Activated naive CD8-positive, alpha-beta T cell treated with anti-CD3 and anti-CD28 coated beads, Interleukin-2, amount 10 ng/mL, durations not matched to agents 7 days and 5 days (primary cell): ENCODE results near the gene TAB2. TPM values are rescaled to one million over a fixed set of nuclear protein-coding genes. Genes with fewer than 3 reads are reported as not detected.

Source experiments
- ATAC-seq: fragments of 150-1000 bp; cut with Tn5 transposase; one replicate; pipeline ENCODE4 v1.10.0; 2021; ENCODE audit warnings: low read depth, moderate library complexity
- POLR2A ChIA-PET: fragments of 350-600 bp; sonication (Branson Sonifier 250); formaldehyde crosslinking; loops from one replicate; lab custom pipeline; 2021; ENCODE audit warnings: antibody characterized with exemption; lab: Charles Lee
- DNase-seq: peaks from one replicate; pipeline ENCODE4 v3.0.0; 2021
- H3K27ac Mint-ChIP-seq: one replicate; pipeline ENCODE4 v1.8.0; 2022; ENCODE audit warnings: mild to moderate bottlenecking, mixed read lengths
- H3K27me3 Mint-ChIP-seq: one replicate; pipeline ENCODE4 v1.8.0; 2022; ENCODE audit warnings: mild to moderate bottlenecking, moderate library complexity, mixed read lengths
- H3K36me3 Mint-ChIP-seq: one replicate; pipeline ENCODE4 v1.8.0; 2021; ENCODE audit warnings: mild to moderate bottlenecking, mixed read lengths
- H3K4me1 Mint-ChIP-seq: one replicate; pipeline ENCODE4 v1.8.0; 2021; ENCODE audit warnings: mixed read lengths
- H3K4me3 Mint-ChIP-seq: one replicate; pipeline ENCODE4 v1.8.0; 2022; ENCODE audit warnings: mild to moderate bottlenecking, moderate library complexity, mixed read lengths
- H3K9me3 Mint-ChIP-seq: one replicate; pipeline ENCODE4 v1.8.0; 2021; ENCODE audit warnings: mixed read lengths
- total RNA-seq, 2 experiments: library from RNA; stranded (reverse); gene quantifications; one replicate each; pipeline ENCODE4 v1.2.3, GENCODE V29; 2021

TAB2 gene
- total RNA-seq, 2 experiments from 2014 or later: 115 to 130 TPM

GRCh38 chr6:149330133-149330532 lies 12.6 kb downstream of the TAB2 start:
- POLR2A ChIA-PET: interaction anchor here (0.7 to 1.2 kb wide), 2 partner anchors 14 to 113 kb away, joined by 3 to 4 read pairs; no protein-coding TSS in a partner anchor
- peaks cover 72% of the 10 kb centered on the region for H3K4me1 Mint-ChIP-seq
- H3K27me3 Mint-ChIP-seq: no peaks in the 10 kb centered on the region
- DNase-seq (no peak), ATAC-seq (no peak)
- H3K27ac Mint-ChIP-seq: no peak overlapping the region
- H3K4me3 Mint-ChIP-seq: no peak overlapping the region
- peaks cover 36% of the 10 kb centered on the region for H3K36me3 Mint-ChIP-seq
- no peaks in the 10 kb centered on the region for H3K9me3 Mint-ChIP-seq

GRCh38 chr6:149331043-149331807 lies 13.7 kb downstream of the TAB2 start:
- no peaks in the 10 kb centered on the region for H3K27me3 Mint-ChIP-seq
- POLR2A ChIA-PET: interaction anchor here (1.2 kb wide), 1 partner anchor 13 kb away, joined by 4 read pairs; no protein-coding TSS in a partner anchor
- peaks cover 72% of the 10 kb centered on the region for H3K4me1 Mint-ChIP-seq
- peak overlapping the region; percentile 6 for H3K27ac Mint-ChIP-seq
- DNase-seq (no peak), ATAC-seq (no peak)
- peaks cover 30% of the 10 kb centered on the region for H3K36me3 Mint-ChIP-seq
- no peaks in the 10 kb centered on the region for H3K9me3 Mint-ChIP-seq
- H3K4me3 Mint-ChIP-seq: peak overlapping the region; percentile 29

- Mint-ChIP-seq H3K27me3 (no peaks in the 10 kb centered on the region), H3K9me3 (no peaks in the 10 kb centered on the region), H3K4me3 (peak overlapping the region; percentile 6), H3K4me1 (peaks cover 77% of the 10 kb centered on the region), H3K27ac (peak overlapping the region; percentile 6), H3K36me3 (peaks cover 31% of the 10 kb centered on the region)
- ATAC-seq: no peak
- POLR2A ChIA-PET: no interaction called here
- no peak for DNase-seq
These were observed 14.4 kb downstream of the TAB2 start for GRCh38 chr6:149331871-149332270.

- H3K9me3 Mint-ChIP-seq: no peaks in the 10 kb centered on the region
- ATAC-seq (no peak), DNase-seq (no peak)
- H3K36me3 Mint-ChIP-seq: peaks cover 31% of the 10 kb centered on the region
- H3K27me3 Mint-ChIP-seq: no peaks in the 10 kb centered on the region
- no peak overlapping the region for H3K27ac Mint-ChIP-seq
- peaks cover 82% of the 10 kb centered on the region for H3K4me1 Mint-ChIP-seq
- no peak overlapping the region for H3K4me3 Mint-ChIP-seq
- POLR2A ChIA-PET: interaction anchor here (0.6 to 1.1 kb wide), 2 partner anchors 27 to 633 kb away, joined by 3 to 4 read pairs; no protein-coding TSS in a partner anchor
These were observed 15.2 kb downstream of the TAB2 start for GRCh38 chr6:149332602-149333265.

- H3K36me3 Mint-ChIP-seq: peaks cover 30% of the 10 kb centered on the region
- POLR2A ChIA-PET: interaction anchor here (0.9 to 1.1 kb wide), 2 partner anchors 10 to 27 kb away, joined by 3 read pairs; no protein-coding TSS in a partner anchor
- no peak overlapping the region for H3K27ac Mint-ChIP-seq
- no peaks in the 10 kb centered on the region for H3K27me3 Mint-ChIP-seq
- no peaks in the 10 kb centered on the region for H3K9me3 Mint-ChIP-seq
- no peak for ATAC-seq
- no peak for DNase-seq
- peaks cover 82% of the 10 kb centered on the region for H3K4me1 Mint-ChIP-seq
- no peak overlapping the region for H3K4me3 Mint-ChIP-seq
These were observed 15.7 kb downstream of the TAB2 start for GRCh38 chr6:149333266-149333620.

GRCh38 chr6:149334201-149334600 lies 16.7 kb downstream of the TAB2 start:
- ATAC-seq: no peak
- Mint-ChIP-seq H3K36me3 (peaks cover 30% of the 10 kb centered on the region), H3K4me3 (no peak overlapping the region), H3K27me3 (no peaks in the 10 kb centered on the region), H3K9me3 (peaks cover 2% of the 10 kb centered on the region), H3K4me1 (peaks cover 79% of the 10 kb centered on the region), H3K27ac (peak overlapping the region; percentile 17)
- no peak for DNase-seq
- POLR2A ChIA-PET: interaction anchor here (0.9 to 1.3 kb wide), 3 partner anchors 11 to 26 kb away, joined by 3 read pairs; no protein-coding TSS in a partner anchor

GRCh38 chr6:149334682-149335160 lies 17.2 kb downstream of the TAB2 start:
- DNase-seq (no peak), ATAC-seq (no peak)
- Mint-ChIP-seq H3K27me3 (no peaks in the 10 kb centered on the region), H3K27ac (peak overlapping the region; percentile 17), H3K4me1 (peaks cover 74% of the 10 kb centered on the region), H3K36me3 (peaks cover 27% of the 10 kb centered on the region), H3K9me3 (peaks cover 2% of the 10 kb centered on the region), H3K4me3 (no peak overlapping the region)
- POLR2A ChIA-PET: interaction anchor here (0.6 to 1.3 kb wide), 3 partner anchors 10 to 53 kb away, joined by 3 read pairs; no protein-coding TSS in a partner anchor

GRCh38 chr6:149335924-149336608 lies 18.6 kb downstream of the TAB2 start:
- ATAC-seq (peak; percentile 48), DNase-seq (no peak)
- H3K9me3 Mint-ChIP-seq: peaks cover 2% of the 10 kb centered on the region
- H3K27ac Mint-ChIP-seq: peak overlapping the region; percentile 80
- H3K4me3 Mint-ChIP-seq: peak overlapping the region; percentile 69
- H3K4me1 Mint-ChIP-seq: peaks cover 74% of the 10 kb centered on the region
- POLR2A ChIA-PET: interaction anchor here (1.2 kb wide), 1 partner anchor 18 kb away, joined by 3 read pairs; no protein-coding TSS in a partner anchor
- peaks cover 24% of the 10 kb centered on the region for H3K36me3 Mint-ChIP-seq
- no peaks in the 10 kb centered on the region for H3K27me3 Mint-ChIP-seq

- DNase-seq: no peak
- Mint-ChIP-seq H3K9me3 (peaks cover 2% of the 10 kb centered on the region), H3K27me3 (no peaks in the 10 kb centered on the region), H3K36me3 (peaks cover 24% of the 10 kb centered on the region), H3K4me3 (peak overlapping the region; percentile 69), H3K4me1 (peaks cover 74% of the 10 kb centered on the region), H3K27ac (peak overlapping the region; percentile 80)
- POLR2A ChIA-PET: interaction anchor here (0.7 kb wide), 1 partner anchor 11 kb away, joined by 4 read pairs; no protein-coding TSS in a partner anchor
- ATAC-seq: peak; percentile 43
These were observed 19.1 kb downstream of the TAB2 start for GRCh38 chr6:149336609-149336928.

- ATAC-seq: no peak
- H3K4me3 Mint-ChIP-seq: no peak overlapping the region
These were observed 19.8 kb downstream of the TAB2 start for GRCh38 chr6:149337320-149337719.

GRCh38 chr6:149340200-149340599 lies 22.7 kb downstream of the TAB2 start:
- POLR2A ChIA-PET: interaction anchor here (0.7 kb wide), 1 partner anchor 9 kb away, joined by 3 read pairs; no protein-coding TSS in a partner anchor
- H3K9me3 Mint-ChIP-seq: peaks cover 2% of the 10 kb centered on the region
- ATAC-seq: no peak
- no peak for DNase-seq
- H3K27me3 Mint-ChIP-seq: no peaks in the 10 kb centered on the region
- peaks cover 65% of the 10 kb centered on the region for H3K4me1 Mint-ChIP-seq
- no peak overlapping the region for H3K4me3 Mint-ChIP-seq
- no peak overlapping the region for H3K27ac Mint-ChIP-seq
- H3K36me3 Mint-ChIP-seq: peaks cover 31% of the 10 kb centered on the region

More at GRCh38 chr6:149337320-149337719, 19.8 kb downstream of the TAB2 start:
- Mint-ChIP-seq H3K27me3 (no peaks in the 10 kb centered on the region), H3K27ac (peak overlapping the region; percentile 37), H3K36me3 (peaks cover 26% of the 10 kb centered on the region), H3K4me1 (peaks cover 72% of the 10 kb centered on the region), H3K9me3 (peaks cover 2% of the 10 kb centered on the region)
- POLR2A ChIA-PET: interaction anchor here (0.7 to 1.8 kb wide), 4 partner anchors 10 to 19 kb away, joined by 3 to 6 read pairs (median 4); partner anchors contain the start of gene TAB2
- DNase-seq: no peak

GRCh38 chr6:149342525-149342924 lies 25.0 kb downstream of the TAB2 start:
- POLR2A ChIA-PET: no interaction called here
- Mint-ChIP-seq H3K9me3 (peaks cover 2% of the 10 kb centered on the region), H3K4me1 (peaks cover 56% of the 10 kb centered on the region), H3K4me3 (no peak overlapping the region), H3K27me3 (no peaks in the 10 kb centered on the region), H3K27ac (no peak overlapping the region), H3K36me3 (peaks cover 35% of the 10 kb centered on the region)
- DNase-seq (no peak), ATAC-seq (no peak)

- peaks cover 50% of the 10 kb centered on the region for H3K4me1 Mint-ChIP-seq
- ATAC-seq (no peak), DNase-seq (no peak)
- H3K27me3 Mint-ChIP-seq: no peaks in the 10 kb centered on the region
- POLR2A ChIA-PET: no interaction called here
- peaks cover 1% of the 10 kb centered on the region for H3K9me3 Mint-ChIP-seq
- H3K27ac Mint-ChIP-seq: no peak overlapping the region
- H3K4me3 Mint-ChIP-seq: no peak overlapping the region
- peaks cover 34% of the 10 kb centered on the region for H3K36me3 Mint-ChIP-seq
These were observed 26.0 kb downstream of the TAB2 start for GRCh38 chr6:149343501-149343900.
